ENCODE results near the gene KCNMA1. TPM values are rescaled to one million over a fixed set of nuclear protein-coding genes. Genes with fewer than 3 reads are reported as not detected.

Gene KCNMA1
- total RNA-seq, 1 experiment from 2014 or later = 0.49 TPM

GRCh38 chr10:77210645-77211044, 427.0 kb downstream of the KCNMA1 start:
- Histone ChIP-seq H3K4me2 (ENCODE audit: low read length) (no peak overlapping the region), H3K9me2 (ENCODE audit: insufficient read depth) (no peaks in the 10 kb centered on the region), H3K27me3 (ENCODE audit: insufficient read depth, low read length) (peaks cover 62% of the 10 kb centered on the region), H3K79me2 (ENCODE audit: insufficient read depth, low read length) (no peaks in the 10 kb centered on the region), H3K9ac (ENCODE audit: low read length) (no peak overlapping the region), H3K36me3 (ENCODE audit: control insufficient read depth in 1 of 2, insufficient read depth in 2 of 2, low read length in 2 of 2) (no peaks in the 10 kb centered on the region), H2AFZ (ENCODE audit: low read depth, low read length, poor library complexity, severe bottlenecking) (no peak overlapping the region), H3K4me1 (ENCODE audit: control insufficient read depth in 1 of 2, insufficient read depth in 2 of 2, low read length in 2 of 2) (no peaks in the 10 kb centered on the region), H4K20me1 (ENCODE audit: insufficient read depth) (no peaks in the 10 kb centered on the region), H3K4me3 (replicated peaks in 1 of 2; ENCODE audit: low read depth in 1 of 2, low read length in 2 of 2) (no peak overlapping the region), H3K9me3 (ENCODE audit: control insufficient read depth in 1 of 2, insufficient read depth in 1 of 2, low read depth in 1 of 2, low read length in 2 of 2) (no peaks in the 10 kb centered on the region), H3K27ac (ENCODE audit: low read depth, low read length) (no peak overlapping the region)
- TF ChIP-seq TCF7L2 (IDR thresholded peaks at IDR 0.05; ENCODE audit: borderline replicate concordance, extremely low read depth, insufficient read depth, insufficient read length) (no peak), ZFX (IDR thresholded peaks at IDR 0.05) (no peak), CBX3 (IDR thresholded peaks at IDR 0.05; ENCODE audit: low read depth) (no peak), FOSL1 (IDR thresholded peaks at IDR 0.05; ENCODE audit: low read depth) (no peak), JUND (IDR thresholded peaks at IDR 0.05) (no peak), POLR2AphosphoS5 (IDR thresholded peaks at IDR 0.05; ENCODE audit: low read depth, low read length) (no peak), SP1 (IDR thresholded peaks at IDR 0.05; ENCODE audit: low read depth) (no peak), ATF3 (IDR thresholded peaks at IDR 0.05) (no peak), SRF (IDR thresholded peaks at IDR 0.05; ENCODE audit: low read depth) (no peak), MAX (IDR thresholded peaks at IDR 0.05) (no peak), REST (IDR thresholded peaks at IDR 0.05; ENCODE audit: low read depth) (no peak)
- ChIA-PET CTCF (no interaction called here), POLR2A (no interaction called here), RAD21 (ENCODE audit: low non-redundant PET in 1 of 2, low total read pairs in 2 of 2, uncharacterized antibody in 2 of 2, unreplicated experiment in 2 of 2) (no interaction called here)
- intact Hi-C loops (cut with micrococcal nuclease) = no loop called here
- DNase-seq (ENCODE audit: low read depth, low spot score) = no peak
- no TSS peak for BruUV-seq (replicated peaks)
- no peak for ATAC-seq

All from HCT116 (cell line).